GM10248 (cell line): ENCODE results near the gene BANF2.

Experiments used
- CTCF ChIA-PET: fragments of 300-600 bp; sonication (Branson Sonifier 250); formaldehyde crosslinking; extraction: SDS; loops from one replicate; lab custom pipeline; 2021; ENCODE audit warnings: antibody characterized with exemption; lab: Yijun Ruan, JAX
- POLR2A ChIA-PET: fragments of 350-650 bp; sonication (Branson Sonifier 250); formaldehyde crosslinking; extraction: SDS; loops from one replicate; lab custom pipeline; 2020; ENCODE audit warnings: antibody characterized with exemption; lab: Yijun Ruan, JAX
- DNase-seq: peaks from one replicate; pipeline ENCODE4 v3.0.0; 2012; ENCODE audit errors: extremely low spot score
- TF ChIP-seq, protein P1 (sequence below): IDR thresholded peaks from 2 replicates; pipeline ENCODE4 v1.5.1; 2012; ENCODE audit warnings: mild to moderate bottlenecking, low read depth; ENCODE audit errors: extremely low read depth, missing control alignments, control extremely low read depth

BANF2 gene

DNA sequence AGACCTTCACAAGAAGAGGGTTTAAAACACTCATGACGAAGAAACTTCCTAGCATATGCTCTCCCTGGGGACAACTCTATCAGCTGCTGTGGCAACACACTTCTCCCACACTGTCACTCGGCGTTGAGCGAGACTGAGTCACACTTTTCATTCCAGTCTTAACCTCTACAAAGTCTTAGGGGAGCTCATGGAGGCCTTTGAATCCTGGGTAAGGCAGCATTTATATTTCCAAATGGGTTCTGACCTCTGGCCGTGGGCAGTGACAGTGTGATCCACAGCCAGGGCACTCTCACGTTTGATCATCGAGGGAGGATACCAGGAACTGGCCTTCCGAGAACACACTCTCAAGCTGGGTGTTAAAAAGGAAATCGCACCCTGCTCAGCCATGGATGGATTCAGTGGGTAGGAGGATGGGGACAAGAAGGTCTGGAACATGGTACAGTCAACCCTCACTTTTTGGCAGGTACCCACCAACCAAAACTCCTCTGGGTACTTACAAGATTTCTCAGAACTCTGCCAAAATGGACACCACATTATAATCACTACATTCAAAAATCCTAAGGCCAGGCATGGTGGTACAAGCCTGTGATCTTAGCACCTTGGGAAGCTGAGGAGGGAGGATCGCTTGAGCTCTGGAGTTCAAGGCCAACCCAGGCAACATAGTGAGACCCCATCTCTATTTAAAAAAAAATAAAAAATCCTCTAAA, 37.3 kb upstream of the BANF2 start:
- ChIA-PET POLR2A (no interaction called here), CTCF (no interaction called here)
- no peak for DNase-seq

DNA sequence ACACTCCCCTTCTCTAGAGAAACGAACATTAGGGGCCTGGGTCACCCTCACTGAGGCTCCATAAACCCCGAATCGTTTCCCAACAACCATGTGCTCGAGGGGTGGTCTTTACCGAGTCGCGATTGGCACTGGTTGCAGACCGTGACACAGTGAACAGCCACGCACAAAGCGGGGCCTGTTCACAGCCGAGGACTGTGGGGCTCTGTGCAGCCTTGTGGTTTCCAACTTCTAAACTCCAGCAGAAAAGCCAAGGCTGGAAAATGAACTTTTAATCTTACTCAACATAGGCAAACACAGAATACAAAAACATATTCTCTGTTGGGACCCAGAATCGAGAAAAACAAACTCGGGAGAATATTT, 36.7 kb upstream of the BANF2 start:
- ChIA-PET CTCF (no interaction called here), POLR2A (no interaction called here)
- TF ChIP-seq, protein P1, sequence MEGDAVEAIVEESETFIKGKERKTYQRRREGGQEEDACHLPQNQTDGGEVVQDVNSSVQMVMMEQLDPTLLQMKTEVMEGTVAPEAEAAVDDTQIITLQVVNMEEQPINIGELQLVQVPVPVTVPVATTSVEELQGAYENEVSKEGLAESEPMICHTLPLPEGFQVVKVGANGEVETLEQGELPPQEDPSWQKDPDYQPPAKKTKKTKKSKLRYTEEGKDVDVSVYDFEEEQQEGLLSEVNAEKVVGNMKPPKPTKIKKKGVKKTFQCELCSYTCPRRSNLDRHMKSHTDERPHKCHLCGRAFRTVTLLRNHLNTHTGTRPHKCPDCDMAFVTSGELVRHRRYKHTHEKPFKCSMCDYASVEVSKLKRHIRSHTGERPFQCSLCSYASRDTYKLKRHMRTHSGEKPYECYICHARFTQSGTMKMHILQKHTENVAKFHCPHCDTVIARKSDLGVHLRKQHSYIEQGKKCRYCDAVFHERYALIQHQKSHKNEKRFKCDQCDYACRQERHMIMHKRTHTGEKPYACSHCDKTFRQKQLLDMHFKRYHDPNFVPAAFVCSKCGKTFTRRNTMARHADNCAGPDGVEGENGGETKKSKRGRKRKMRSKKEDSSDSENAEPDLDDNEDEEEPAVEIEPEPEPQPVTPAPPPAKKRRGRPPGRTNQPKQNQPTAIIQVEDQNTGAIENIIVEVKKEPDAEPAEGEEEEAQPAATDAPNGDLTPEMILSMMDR: no peak
- DNase-seq: no peak

More for the DNA sequence above, 37.3 kb upstream of the BANF2 start:
- TF ChIP-seq, protein P1: no peak

DNA sequence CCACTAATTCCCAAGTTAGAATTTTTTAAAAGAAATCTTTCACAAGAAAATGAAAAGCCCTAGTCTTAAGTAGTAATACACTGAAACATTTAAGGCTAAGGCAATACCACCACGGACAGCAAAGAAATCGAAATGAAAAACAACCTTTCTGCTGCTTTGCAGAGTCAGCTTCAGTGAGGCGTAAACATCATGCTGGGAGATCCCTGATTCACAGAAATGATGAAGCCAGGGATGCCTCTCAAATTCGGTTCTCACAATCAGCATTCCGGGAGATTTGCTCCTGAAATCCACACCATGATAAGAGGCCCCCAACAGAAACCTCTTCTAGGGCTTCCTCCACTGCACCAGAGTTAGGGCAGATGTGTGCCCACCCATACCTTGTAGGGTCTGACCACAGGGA, 36.3 kb upstream of the BANF2 start:
- no peak for DNase-seq
- POLR2A ChIA-PET: no interaction called here
- TF ChIP-seq, protein P1: no peak
- CTCF ChIA-PET: interaction anchor here (1.4 to 5.8 kb wide), 2 partner anchors 15 to 18 kb away, joined by 5 to 57 read pairs; partner anchors contain the start of gene RRBP1

DNA sequence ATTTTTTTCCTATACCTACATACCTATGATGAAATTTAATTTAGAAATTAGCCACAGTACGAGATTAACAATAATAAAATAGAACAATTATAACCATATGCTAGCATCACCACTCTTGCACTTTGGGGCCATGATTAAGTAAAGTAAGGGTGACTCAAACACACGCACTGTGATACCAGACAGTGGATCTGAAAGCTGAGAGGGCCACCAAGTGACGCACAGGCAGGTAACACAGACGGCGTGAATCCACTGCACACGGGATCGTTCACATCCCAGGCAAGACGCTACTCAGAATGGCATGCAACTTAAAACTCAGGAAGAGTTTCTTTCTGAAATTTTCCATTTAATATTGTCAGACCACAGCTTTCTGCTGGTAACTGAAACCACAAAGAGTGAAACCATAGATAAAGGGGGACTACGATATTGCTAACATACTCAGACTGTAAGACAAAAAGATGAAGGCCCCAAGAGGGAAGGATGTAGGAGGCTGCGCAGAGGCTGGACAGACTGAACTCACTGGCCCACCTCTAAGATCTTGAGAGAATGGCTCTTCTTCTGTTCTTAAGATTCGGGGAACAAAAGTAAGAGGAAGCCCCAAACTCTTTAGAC, 35.6 kb upstream of the BANF2 start:
- DNase-seq: no peak
- ChIA-PET POLR2A (no interaction called here), CTCF (interaction anchor here (0.8 to 5.8 kb wide), 6 partner anchors 8 to 235 kb away, joined by 3 to 57 read pairs (median 4); partner anchors contain the start of gene RRBP1)
- TF ChIP-seq, protein P1: no peak

DNA sequence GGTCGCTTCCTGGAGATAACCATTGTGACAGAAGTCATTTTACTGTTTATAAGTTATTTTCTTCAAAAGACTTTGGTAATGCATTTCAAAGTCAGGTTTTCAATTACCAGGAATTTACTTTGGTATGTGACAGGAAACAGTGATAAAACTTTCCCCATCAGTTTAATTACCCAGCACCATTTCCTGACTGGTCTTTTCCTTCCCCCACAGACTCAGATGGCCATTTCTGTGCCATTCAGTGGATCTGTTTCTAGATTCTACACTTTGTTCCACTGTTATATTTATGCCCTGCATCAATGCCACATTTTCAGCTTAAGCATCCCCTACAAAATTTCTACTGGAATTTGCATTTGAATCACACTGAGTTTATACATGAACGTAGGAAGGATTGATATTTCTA, 34.0 kb upstream of the BANF2 start:
- no peak for DNase-seq
- POLR2A ChIA-PET: no interaction called here
- TF ChIP-seq, protein P1: no peak
- CTCF ChIA-PET: interaction anchor here (1.0 to 5.8 kb wide), 5 partner anchors 10 to 331 kb away, joined by 5 to 57 read pairs (median 9); partner anchors contain the start of gene RRBP1

DNA sequence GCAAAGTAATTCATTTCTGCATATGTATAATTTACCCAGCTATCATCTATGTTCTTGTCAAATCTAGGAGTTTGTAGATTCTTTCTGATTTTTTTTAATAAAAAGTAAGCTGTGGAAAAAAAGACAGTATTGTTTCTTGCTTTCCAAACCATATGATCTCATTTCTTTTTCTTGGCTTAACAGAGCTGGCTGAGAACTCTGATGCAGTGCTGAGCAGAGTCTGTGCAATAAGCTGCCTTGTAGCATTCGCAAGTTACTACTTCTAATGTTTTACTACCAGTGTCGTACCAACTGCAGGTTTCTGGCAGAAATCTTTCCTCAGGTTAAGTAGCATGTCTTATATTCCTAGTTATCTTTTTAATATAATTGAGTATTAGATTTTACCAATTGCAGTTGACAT, 33.3 kb upstream of the BANF2 start:
- TF ChIP-seq, protein P1: no peak
- ChIA-PET POLR2A (no interaction called here), CTCF (interaction anchor here (1.0 to 5.8 kb wide), 5 partner anchors 11 to 330 kb away, joined by 5 to 57 read pairs (median 9); partner anchors contain the start of gene RRBP1)
- no peak for DNase-seq
